Natural killer cell (primary cell): ENCODE data around the gene PLCB1. TPM values are rescaled to one million over a fixed set of nuclear protein-coding genes. Genes with fewer than 3 reads are reported as not detected.

Source experiments
- ATAC-seq, 3 donors: fragments of 150-1000 bp in 2 of 3; fragments of 200-7000 bp in 1 of 3; cut with Tn5 transposase; 1 replicate in 1 of 3; 2 replicates in 2 of 3; pipeline ENCODE4 v1.10.0; 2021; ENCODE audit warnings: mild to moderate bottlenecking in 2 of 3, moderate library complexity in 2 of 3
- DNase-seq, 2 donors: peaks; one replicate each; pipeline versions ENCODE4 v3.0.0 to v3.0.0-alpha.2; 2013 to 2021; ENCODE audit warnings: mixed read lengths in 1 of 2
- H3K27ac ChIP-seq: one replicate; pipeline ENCODE4 v1.5.1; 2013; ENCODE audit warnings: mild to moderate bottlenecking, low read length
- H3K27me3 ChIP-seq: one replicate; pipeline ENCODE4 v1.6.1; 2013; ENCODE audit warnings: low read length; ENCODE audit not compliant: control insufficient read depth, insufficient read depth
- H3K36me3 ChIP-seq: one replicate; pipeline ENCODE4 v1.6.1; 2013; ENCODE audit warnings: low read length; ENCODE audit not compliant: control insufficient read depth, insufficient read depth
- H3K4me1 ChIP-seq: one replicate; pipeline ENCODE4 v1.6.1; 2013; ENCODE audit warnings: low read length; ENCODE audit not compliant: control insufficient read depth, insufficient read depth
- H3K4me3 ChIP-seq: one replicate; pipeline ENCODE4 v1.5.1; 2013; ENCODE audit warnings: low read length
- H3K9me3 ChIP-seq: one replicate; pipeline ENCODE4 v1.6.1; 2013; ENCODE audit warnings: low read length; ENCODE audit not compliant: control insufficient read depth, insufficient read depth
- H3K27ac Mint-ChIP-seq, 2 donors: one replicate each; pipeline ENCODE4 v1.8.0; 2022; ENCODE audit warnings: mild to moderate bottlenecking in 2 of 2, mixed read lengths in 2 of 2, moderate library complexity in 1 of 2
- H3K27me3 Mint-ChIP-seq, 2 donors: one replicate each; pipeline ENCODE4 v1.8.0; 2022; ENCODE audit warnings: low read depth in 2 of 2, mixed read lengths in 2 of 2
- H3K36me3 Mint-ChIP-seq: one replicate; pipeline ENCODE4 v1.8.0; 2022; ENCODE audit warnings: mixed read lengths
- H3K4me1 Mint-ChIP-seq, 2 donors: one replicate each; pipeline ENCODE4 v1.8.0; 2022; ENCODE audit warnings: mixed read lengths in 2 of 2
- H3K4me3 Mint-ChIP-seq: one replicate; pipeline ENCODE4 v1.8.0; 2022; ENCODE audit warnings: mild to moderate bottlenecking, moderate library complexity, mixed read lengths
- H3K9me3 Mint-ChIP-seq, 2 donors: one replicate each; pipeline ENCODE4 v1.8.0; 2022; ENCODE audit warnings: mixed read lengths in 2 of 2
- WGBS: methylation state at CpG from one replicate; pipeline ENCODE4 v1.1.7; 2013; ENCODE audit warnings: missing lambda C conversion rate; ENCODE audit not compliant: insufficient coverage; 5-methylcytosine and 5-hydroxymethylcytosine counted together
- intact Hi-C: fragments of 100-400 bp; cut with micrococcal nuclease; formaldehyde crosslinking; loops from one replicate; pipeline ENCODE4 v1.14.2; 2022
- total RNA-seq, 4 donors: library from RNA; stranded (reverse); fragments of 120-200 nt in 1 of 4; gene quantifications; one replicate each; pipeline versions ENCODE4 v1.2.3 to v1.2.4, GENCODE V29; 2013 to 2022
- TF ChIP-seq, protein P1 (sequence below): fragments of 200-600 bp; IDR thresholded peaks from one replicate; pipeline ENCODE4 v1.8.0; 2022; ENCODE audit warnings: antibody characterized with exemption

PLCB1 gene
- total RNA-seq, 3 donors from 2014 or later (not counting 1 experiment from before 2014, with no cell fraction given), result 48.7 to 66.2 (median 57.7) TPM

DNA sequence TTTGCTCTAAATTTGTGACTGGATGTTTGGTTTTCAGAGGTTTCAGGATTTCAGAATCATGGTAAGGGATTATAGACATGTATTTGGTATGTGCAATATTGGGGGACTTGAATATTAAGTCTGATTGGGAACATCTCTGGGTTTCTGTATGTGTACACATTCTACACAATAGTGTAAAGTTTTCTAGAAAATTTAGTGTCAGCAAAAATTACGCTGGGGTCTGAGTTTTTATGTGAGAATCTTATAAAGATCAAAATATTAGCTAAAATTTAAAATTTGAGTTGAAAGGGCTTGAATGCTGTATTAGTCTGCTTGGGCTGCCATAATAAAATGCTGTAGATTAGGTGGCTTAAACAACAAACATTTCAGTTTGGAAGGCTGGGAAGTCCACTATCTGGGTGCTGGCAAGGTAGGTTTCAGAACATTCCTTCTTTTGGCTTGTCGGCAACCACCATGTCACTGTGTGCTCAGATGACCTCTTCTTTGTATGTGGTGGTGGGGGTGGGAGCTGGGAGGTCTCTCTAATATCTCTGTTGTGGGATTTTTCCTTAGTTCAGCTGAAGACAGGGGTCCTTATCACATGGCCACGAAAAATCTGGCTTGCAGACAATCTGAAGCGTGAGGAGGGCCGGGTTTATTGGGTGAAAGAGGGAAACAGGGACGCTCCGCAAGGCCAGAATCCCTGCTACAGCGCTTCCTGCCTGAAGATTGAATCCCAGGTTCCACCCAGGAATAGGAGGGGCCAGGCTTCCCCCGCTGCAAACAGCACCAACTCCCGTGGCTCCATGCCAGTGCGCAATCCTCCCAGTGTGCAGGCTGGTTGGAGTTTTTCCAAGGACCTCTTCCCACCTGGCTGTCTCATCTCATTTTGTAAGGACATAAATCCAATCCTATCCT, 299.7 kb downstream of the PLCB1 start:
- Mint-ChIP-seq H3K36me3 (no peaks in the 10 kb centered on the region), H3K9me3 (no peaks in the 10 kb centered on the region), H3K27ac (no peak overlapping the region), H3K4me1 (peaks cover 34 to 42% of the 10 kb centered on the region in 2 donors), H3K4me3 (no peak overlapping the region), H3K27me3 (peaks cover 7 to 18% of the 10 kb centered on the region in 2 donors)
- TF ChIP-seq, protein P1, sequence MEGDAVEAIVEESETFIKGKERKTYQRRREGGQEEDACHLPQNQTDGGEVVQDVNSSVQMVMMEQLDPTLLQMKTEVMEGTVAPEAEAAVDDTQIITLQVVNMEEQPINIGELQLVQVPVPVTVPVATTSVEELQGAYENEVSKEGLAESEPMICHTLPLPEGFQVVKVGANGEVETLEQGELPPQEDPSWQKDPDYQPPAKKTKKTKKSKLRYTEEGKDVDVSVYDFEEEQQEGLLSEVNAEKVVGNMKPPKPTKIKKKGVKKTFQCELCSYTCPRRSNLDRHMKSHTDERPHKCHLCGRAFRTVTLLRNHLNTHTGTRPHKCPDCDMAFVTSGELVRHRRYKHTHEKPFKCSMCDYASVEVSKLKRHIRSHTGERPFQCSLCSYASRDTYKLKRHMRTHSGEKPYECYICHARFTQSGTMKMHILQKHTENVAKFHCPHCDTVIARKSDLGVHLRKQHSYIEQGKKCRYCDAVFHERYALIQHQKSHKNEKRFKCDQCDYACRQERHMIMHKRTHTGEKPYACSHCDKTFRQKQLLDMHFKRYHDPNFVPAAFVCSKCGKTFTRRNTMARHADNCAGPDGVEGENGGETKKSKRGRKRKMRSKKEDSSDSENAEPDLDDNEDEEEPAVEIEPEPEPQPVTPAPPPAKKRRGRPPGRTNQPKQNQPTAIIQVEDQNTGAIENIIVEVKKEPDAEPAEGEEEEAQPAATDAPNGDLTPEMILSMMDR, result no peak
- no peak for DNase-seq
- 93% methylated on average over 11 of the region's 11 CpGs for whole genome bisulfite sequencing
- Histone ChIP-seq H3K4me1 (peaks cover 13% of the 10 kb centered on the region), H3K27me3 (peaks cover 2% of the 10 kb centered on the region), H3K27ac (no peak overlapping the region), H3K9me3 (no peaks in the 10 kb centered on the region), H3K36me3 (no peaks in the 10 kb centered on the region), H3K4me3 (no peak overlapping the region)
- intact Hi-C loops, result no loop called here
- ATAC-seq, result no peak

DNA sequence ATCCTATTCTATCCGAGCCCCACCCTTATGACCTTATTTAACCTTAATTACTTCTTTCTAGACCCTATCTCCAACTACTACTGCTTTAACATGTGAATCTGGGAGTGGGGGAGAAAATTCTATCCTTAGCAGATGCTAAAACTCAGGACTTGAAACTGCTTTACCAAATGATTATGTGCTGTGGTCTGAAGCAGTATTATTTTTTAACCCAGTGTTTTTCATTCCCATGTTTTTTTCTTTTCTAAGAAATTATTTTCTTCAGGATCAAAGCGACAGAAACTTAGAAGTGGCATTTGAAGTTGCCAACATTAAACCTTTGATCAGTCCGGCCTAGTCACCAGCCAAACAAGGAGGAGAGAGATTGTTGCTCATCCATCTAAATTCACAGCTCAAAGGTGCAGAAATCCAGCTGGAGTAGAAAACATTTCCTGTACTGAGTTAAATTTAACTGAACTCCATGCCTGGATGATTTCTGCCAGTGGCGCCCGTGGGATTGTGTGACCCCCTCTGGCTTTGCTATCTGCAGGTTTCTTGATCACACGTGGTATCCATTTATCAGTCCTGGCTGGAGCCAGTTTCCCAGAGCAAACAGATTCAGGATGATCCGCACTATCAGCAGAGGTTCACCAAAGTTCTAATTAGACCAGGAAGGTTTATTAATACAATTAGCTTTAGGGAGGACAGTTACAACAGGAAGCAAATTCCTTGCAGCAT, 300.5 kb downstream of the PLCB1 start:
- intact Hi-C loops, result no loop called here

DNA sequence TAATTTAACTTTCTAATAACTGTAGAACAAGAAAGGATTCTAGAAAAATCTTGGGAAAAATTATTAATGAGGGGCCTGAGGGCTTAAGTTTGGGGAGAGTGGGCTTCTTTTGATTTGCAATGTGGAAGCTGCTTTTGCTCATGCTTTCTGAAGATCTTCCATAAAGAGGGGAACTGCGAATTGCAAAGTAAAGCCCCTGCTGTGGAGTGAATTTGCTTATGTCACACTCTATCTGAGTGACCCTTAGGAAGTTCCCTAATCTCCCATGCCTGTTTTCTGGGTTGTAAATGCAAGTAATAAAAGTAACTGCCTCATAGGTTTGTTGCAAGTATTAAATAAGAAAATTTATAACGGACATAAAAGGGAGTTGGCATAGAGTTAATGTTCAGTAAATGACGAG, 301.2 kb downstream of the PLCB1 start:
- no peak for ATAC-seq

More for the DNA sequence above, 300.5 kb downstream of the PLCB1 start:
- TF ChIP-seq, protein P1, result no peak
- Mint-ChIP-seq H3K4me1 (peaks cover 30 to 36% of the 10 kb centered on the region in 2 donors), H3K9me3 (no peaks in the 10 kb centered on the region), H3K4me3 (no peak overlapping the region), H3K27ac (no peak overlapping the region), H3K36me3 (no peaks in the 10 kb centered on the region), H3K27me3 (peaks cover 7 to 18% of the 10 kb centered on the region in 2 donors)
- peaks cover 2% of the 10 kb centered on the region for H3K27me3 ChIP-seq
- H3K9me3 ChIP-seq, result no peaks in the 10 kb centered on the region
- no peaks in the 10 kb centered on the region for H3K36me3 ChIP-seq
- no peak overlapping the region for H3K27ac ChIP-seq
- DNase-seq (no peak), ATAC-seq (no peak)
- H3K4me1 ChIP-seq, result peaks cover 13% of the 10 kb centered on the region
- 89% methylated on average over 7 of the region's 7 CpGs for WGBS
- H3K4me3 ChIP-seq, result no peak overlapping the region

More for the DNA sequence above, 301.2 kb downstream of the PLCB1 start:
- no peaks in the 10 kb centered on the region for H3K36me3 Mint-ChIP-seq
- peaks cover 7 to 18% of the 10 kb centered on the region in 2 donors for H3K27me3 Mint-ChIP-seq
- Histone ChIP-seq H3K4me3 (no peak overlapping the region), H3K9me3 (no peaks in the 10 kb centered on the region), H3K27ac (no peak overlapping the region), H3K27me3 (peaks cover 2% of the 10 kb centered on the region), H3K4me1 (peaks cover 13% of the 10 kb centered on the region), H3K36me3 (no peaks in the 10 kb centered on the region)
- peaks cover 27 to 29% of the 10 kb centered on the region in 2 donors for H3K4me1 Mint-ChIP-seq
- H3K27ac Mint-ChIP-seq, result no peak overlapping the region
- no peak overlapping the region for H3K4me3 Mint-ChIP-seq
- intact Hi-C loops, result no loop called here
- TF ChIP-seq, protein P1, result no peak
- no peaks in the 10 kb centered on the region for H3K9me3 Mint-ChIP-seq
- no peak for DNase-seq
- WGBS, result 75% methylated on average over 1 of the region's 3 CpGs
